Activated CD4-positive, alpha-beta T cell treated with anti-CD3 and anti-CD28 coated beads, Interleukin-10, Interleukin-2, amounts not matched to agents 100 ng/mL and 50 ng/mL, durations not matched to agents 16 hours and 8 hours (primary cell): ENCODE measurements around the gene ANKRD13C.
"Not testable (repeated sequence)": the region's sequence is repeated elsewhere in the genome, so short reads cannot be mapped to it uniquely, and the experiment has no call there.

Experiments
- DNase-seq: peaks from one replicate; pipeline ENCODE4 v3.0.0-alpha.2; 2020

ANKRD13C gene

GRCh38 chr1:70358921-70359564 lies 4.5 kb upstream of the ANKRD13C start:
- DNase-seq = peak; percentile 52

- DNase-seq = no peak
Observed at GRCh38 chr1:70355920-70356319, 1.4 kb upstream of the ANKRD13C start.

GRCh38 chr1:70355111-70355407 lies 537 bp upstream of the ANKRD13C start:
- DNase-seq = no peak

- peak; percentile 76 for DNase-seq
Observed at GRCh38 chr1:70353601-70354331, 756 bp downstream of the ANKRD13C start.

GRCh38 chr1:70353044-70353443 lies 1.5 kb downstream of the ANKRD13C start:
- no peak for DNase-seq

- not testable (repeated sequence) for DNase-seq
Observed at GRCh38 chr1:70349799-70350198, 4.7 kb downstream of the ANKRD13C start.

- no peak for DNase-seq
Observed at GRCh38 chr1:70348399-70349165, 5.9 kb downstream of the ANKRD13C start.

- DNase-seq = not testable (repeated sequence)
Observed at GRCh38 chr1:70339644-70340043, 14.9 kb downstream of the ANKRD13C start.

- DNase-seq = no peak
Observed at GRCh38 chr1:70336050-70336449, 18.5 kb downstream of the ANKRD13C start.

GRCh38 chr1:70334436-70334835 lies 20.1 kb downstream of the ANKRD13C start:
- no peak for DNase-seq

GRCh38 chr1:70333245-70333644 lies 21.3 kb downstream of the ANKRD13C start:
- no peak for DNase-seq

GRCh38 chr1:70331962-70332361 lies 22.6 kb downstream of the ANKRD13C start:
- no peak for DNase-seq

- peak; percentile 3 for DNase-seq
Observed at GRCh38 chr1:70327306-70328076, 27.0 kb downstream of the ANKRD13C start.

- no peak for DNase-seq
Observed at GRCh38 chr1:70324683-70325082, 29.8 kb downstream of the ANKRD13C start.

GRCh38 chr1:70319750-70320149 lies 34.8 kb downstream of the ANKRD13C start:
- no peak for DNase-seq

- DNase-seq = no peak
Observed at GRCh38 chr1:70318191-70318590, 36.3 kb downstream of the ANKRD13C start.

- DNase-seq = no peak
Observed at GRCh38 chr1:70317087-70317486, 37.4 kb downstream of the ANKRD13C start.

- no peak for DNase-seq
Observed at GRCh38 chr1:70315782-70316181, 38.7 kb downstream of the ANKRD13C start.

- DNase-seq = no peak
Observed at GRCh38 chr1:70314706-70315304, 39.7 kb downstream of the ANKRD13C start.

- DNase-seq = no peak
Observed at GRCh38 chr1:70311369-70311768, 43.2 kb downstream of the ANKRD13C start.

GRCh38 chr1:70299472-70299871 lies 55.0 kb downstream of the ANKRD13C start:
- DNase-seq = no peak

GRCh38 chr1:70295749-70296148 lies 58.8 kb downstream of the ANKRD13C start:
- DNase-seq = no peak
